HG02884 (cell line): ENCODE data around the gene AKR1A1.
A peak's percentile ranks its signal among the peaks of the same experiment; 100 is the strongest.
"Not testable (repeated sequence)": the region's sequence is repeated elsewhere in the genome, so short reads cannot be mapped to it uniquely, and the experiment has no call there.

Experiments used
- ATAC-seq: cut with Tn5 transposase; IDR thresholded peaks from one replicate; pipeline ENCODE4 v1.9.1; 2021; ENCODE audit warnings: mild to moderate bottlenecking, moderate library complexity; ENCODE audit not compliant: unreplicated experiment

AKR1A1 gene

GRCh38 chr1:45569571-45569961 is 18.9 kb downstream of the AKR1A1 start:
- no peak for ATAC-seq

GRCh38 chr1:45569962-45570581 is 19.4 kb downstream of the AKR1A1 start:
- ATAC-seq: no peak

- no peak for ATAC-seq
Measured at GRCh38 chr1:45570631-45571030, 20.0 kb downstream of the AKR1A1 start.

GRCh38 chr1:45573231-45573804 is 22.7 kb downstream of the AKR1A1 start:
- no peak for ATAC-seq

GRCh38 chr1:45574105-45574626 is 23.5 kb downstream of the AKR1A1 start:
- no peak for ATAC-seq

- peak; percentile 61 for ATAC-seq
Measured at GRCh38 chr1:45583264-45583665, 32.6 kb downstream of the AKR1A1 start.

- ATAC-seq: peak; percentile 30
Measured at GRCh38 chr1:45583666-45584350, 33.2 kb downstream of the AKR1A1 start, which contains the start of gene NASP. TSS of gene NASP (plus strand) at chr1:45584041. CDS start at chr1:45584147, 106 bp downstream.

- peak; percentile 28 for ATAC-seq
Measured at GRCh38 chr1:45584351-45585109, 33.9 kb downstream of the AKR1A1 start.

DNA sequence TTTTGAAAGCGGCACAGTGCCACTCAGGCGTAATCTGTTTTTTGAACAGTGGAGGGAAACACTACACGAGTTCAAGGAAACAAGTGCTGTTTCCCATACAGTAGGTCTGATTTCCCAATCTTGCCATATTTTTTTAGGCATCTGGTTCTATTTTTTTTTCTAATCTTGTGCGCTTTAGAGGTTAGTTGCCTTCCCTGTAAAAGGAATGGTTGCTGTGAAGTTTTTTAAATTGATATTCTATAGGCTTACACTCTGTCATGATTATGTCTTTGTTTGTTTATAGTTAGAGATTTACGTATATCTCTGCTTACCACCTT is 34.4 kb downstream of the AKR1A1 start:
- ATAC-seq: no peak

DNA sequence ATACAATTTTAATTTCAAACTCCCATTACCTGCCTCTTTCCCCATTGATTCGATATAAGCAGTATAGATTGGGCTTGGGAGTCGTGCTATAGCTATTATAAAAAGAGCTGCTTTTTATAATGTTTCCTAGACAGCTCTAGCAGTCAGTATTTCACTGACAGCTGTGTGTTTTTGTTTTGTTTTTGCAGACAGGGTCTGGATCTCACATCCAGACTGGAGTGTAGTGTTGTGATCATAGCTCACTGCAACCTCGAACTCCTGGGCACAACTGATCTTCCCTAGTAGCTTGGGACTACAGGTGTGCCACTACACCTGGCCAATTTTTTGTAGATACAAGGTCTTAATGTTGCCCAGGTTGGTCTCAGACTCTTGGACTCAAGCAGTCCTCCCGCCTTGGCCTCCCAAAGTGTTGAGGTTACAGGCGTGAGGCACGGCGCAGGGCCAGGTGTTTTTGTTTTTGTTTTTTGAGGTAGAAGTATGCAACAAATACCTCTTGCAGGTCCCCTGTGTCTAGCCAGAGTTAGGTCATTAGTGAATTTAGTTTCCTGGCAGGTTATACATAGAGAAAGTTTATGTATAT is 35.0 kb downstream of the AKR1A1 start:
- no peak for ATAC-seq

DNA sequence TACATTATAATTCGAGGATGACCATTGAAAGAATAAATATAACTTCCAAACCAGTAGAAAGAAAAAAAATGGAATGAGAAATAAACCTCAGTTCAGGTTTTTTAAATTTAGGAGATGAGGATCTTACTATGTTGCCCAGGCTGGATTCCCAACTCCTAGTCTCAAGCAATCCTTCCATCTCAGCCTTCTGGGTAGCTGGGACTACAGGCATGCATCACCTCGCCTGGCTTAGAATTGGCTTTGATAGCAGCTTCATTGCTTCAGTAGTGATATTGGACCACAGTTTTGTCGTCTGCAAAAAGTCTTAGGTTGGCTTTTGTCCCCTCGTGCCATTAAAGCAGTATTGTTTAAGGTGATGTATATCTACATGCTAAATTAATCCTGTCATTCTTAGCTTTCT is 36.1 kb downstream of the AKR1A1 start:
- no peak for ATAC-seq

GRCh38 chr1:45589861-45590260 is 39.2 kb downstream of the AKR1A1 start:
- no peak for ATAC-seq

- ATAC-seq: no peak
Measured at GRCh38 chr1:45594412-45594811, 43.8 kb downstream of the AKR1A1 start.

DNA sequence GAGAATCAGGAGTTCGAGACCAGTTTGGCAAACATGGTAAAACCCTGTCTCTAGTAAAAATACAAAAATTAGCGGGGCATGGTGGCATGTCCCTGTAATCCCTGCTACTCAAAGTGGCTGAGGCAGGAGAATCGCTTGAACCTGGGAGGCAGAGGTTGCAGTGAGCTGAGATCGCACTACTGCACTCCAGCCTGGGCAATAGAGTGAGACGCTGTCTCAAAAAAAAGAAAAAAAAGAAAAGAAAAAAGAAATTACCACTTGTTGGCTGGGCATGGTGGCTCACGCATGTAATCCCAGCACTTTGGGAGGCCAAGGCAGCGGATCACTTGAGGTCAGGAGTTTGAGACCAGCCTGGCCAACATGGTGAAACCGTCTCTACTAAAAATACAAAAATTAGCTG is 46.1 kb downstream of the AKR1A1 start:
- not testable (repeated sequence) for ATAC-seq

DNA sequence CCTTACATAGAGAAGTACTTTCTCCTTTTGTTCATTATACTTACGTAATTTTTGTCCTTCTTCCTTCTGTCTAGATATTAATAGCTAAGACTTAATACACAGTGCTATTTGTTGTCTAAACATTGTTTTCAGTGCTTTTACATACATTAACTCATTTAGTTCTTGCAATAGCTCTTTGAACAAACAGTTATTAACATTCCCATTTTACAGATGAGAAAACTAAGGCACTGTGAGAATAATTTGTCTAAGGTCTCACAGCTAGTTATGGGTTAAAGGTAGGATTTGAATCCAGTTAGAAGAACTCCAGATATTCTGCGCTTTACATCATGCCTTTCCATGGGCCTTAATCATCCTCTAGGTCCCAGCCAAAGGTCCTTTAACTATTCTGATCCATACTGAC is 53.6 kb downstream of the AKR1A1 start:
- ATAC-seq: no peak

DNA sequence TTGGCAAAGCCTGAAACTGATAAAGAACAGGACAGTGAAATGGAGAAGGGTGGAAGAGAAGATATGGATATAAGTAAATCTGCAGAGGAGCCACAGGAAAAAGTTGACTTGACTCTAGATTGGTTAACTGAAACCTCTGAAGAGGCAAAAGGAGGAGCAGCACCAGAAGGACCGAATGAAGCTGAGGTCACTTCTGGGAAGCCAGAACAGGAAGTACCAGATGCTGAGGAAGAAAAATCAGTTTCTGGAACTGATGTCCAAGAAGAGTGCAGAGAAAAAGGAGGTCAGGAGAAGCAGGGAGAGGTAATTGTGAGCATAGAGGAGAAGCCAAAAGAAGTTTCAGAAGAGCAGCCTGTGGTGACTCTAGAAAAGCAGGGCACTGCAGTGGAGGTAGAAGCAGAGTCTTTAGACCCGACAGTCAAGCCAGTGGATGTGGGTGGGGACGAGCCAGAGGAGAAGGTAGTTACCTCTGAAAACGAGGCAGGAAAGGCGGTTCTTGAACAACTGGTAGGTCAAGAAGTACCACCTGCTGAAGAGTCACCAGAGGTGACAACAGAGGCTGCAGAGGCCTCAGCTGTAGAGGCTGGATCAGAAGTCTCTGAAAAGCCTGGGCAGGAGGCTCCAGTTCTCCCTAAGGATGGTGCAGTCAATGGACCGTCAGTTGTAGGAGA is 56.9 kb downstream of the AKR1A1 start:
- ATAC-seq: no peak

DNA sequence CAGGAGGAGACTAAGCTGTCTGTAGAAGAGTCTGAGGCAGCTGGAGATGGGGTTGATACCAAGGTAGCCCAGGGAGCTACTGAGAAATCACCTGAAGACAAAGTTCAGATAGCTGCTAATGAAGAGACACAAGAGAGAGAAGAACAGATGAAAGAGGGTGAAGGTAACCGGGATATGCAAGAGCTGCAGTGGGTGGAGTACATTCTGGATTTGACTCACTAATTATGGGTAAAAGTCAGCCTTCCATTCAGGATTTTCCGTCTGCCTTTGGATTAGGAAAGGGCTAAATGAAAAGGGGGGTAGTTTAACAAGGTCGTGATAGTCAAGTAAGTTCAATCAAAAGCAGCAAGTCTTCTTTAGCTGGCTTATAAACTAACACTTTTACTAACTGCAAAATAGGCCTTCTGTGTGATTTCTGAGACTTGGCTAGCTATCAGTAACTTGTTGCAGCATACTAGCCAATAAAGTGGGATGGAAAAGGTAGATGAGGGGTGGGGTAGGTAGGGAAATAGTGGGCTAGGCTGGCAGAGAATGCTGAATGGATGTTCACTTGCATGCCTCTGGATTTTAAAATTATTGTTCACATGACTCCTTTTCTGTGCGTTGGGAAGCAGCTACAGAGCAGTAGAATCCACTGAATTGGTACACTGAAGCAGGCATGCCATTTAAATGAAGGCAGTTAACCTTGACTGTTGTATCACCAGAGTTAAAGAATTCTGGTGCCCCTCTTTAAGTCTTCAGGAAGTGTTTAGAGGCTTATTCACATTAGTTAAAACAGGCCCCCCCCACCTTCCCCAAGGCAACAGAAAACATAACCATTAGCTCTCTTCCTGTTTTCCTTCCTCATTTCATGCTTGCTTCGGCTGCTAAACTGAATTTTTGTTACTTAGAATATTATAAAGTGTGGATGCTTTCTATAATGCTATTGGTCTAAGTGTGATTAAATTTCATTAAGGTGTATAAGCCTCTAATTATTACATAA is 57.8 kb downstream of the AKR1A1 start:
- ATAC-seq: no peak

DNA sequence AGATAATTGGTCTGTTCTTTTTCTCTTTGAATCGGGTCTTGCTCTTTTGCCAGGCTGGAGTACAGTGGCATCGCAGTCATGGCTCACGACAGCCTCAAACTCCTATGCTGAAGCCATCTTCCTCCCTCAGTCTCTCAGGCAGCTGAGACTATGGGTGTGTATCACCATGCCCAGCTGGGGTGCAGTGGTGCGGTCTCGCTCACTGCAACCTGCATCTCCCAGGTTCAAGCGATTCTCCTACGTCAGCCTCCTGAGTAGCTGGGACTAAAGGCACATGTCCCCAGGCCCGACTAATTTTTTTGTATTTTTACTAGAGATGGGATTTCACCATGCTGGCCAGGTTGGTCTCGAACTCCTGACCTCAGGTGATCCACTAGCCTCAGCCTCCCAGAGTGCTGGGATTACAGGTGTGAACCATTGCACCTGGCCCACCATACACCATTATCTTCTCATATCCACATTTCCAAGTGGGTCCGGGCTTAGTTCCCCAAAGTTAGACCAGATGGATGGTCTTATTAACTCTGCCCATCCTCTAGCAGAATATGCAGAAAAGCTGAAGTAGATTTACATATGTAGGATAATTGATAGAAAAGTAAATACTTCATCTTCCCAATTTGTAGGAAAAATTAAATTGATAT is 60.1 kb downstream of the AKR1A1 start:
- no peak for ATAC-seq
